ENCODE measurements around the gene DIAPH2. TPM values are rescaled to one million over a fixed set of nuclear protein-coding genes. Genes with fewer than 3 reads are reported as not detected.

DIAPH2 gene
- total RNA-seq, 4 donors from 2014 or later: 16.7 to 27.3 (median 20.3) TPM

GRCh38 chrX:97498093-97498492, 813.5 kb downstream of the DIAPH2 start:
- intact Hi-C loops (cut with DNase I; ENCODE audit: low total_unique reads): no loop called here
- WGBS, 2 donors: 74 to 80% methylated on average over 2 of the region's 2 CpGs
- DNase-seq (ENCODE audit: low spot score in 2 of 2): no peak
- TF ChIP-seq POLR2A (IDR thresholded peaks at IDR 0.05): no peak
- no peak overlapping the region for H3K4me3 ChIP-seq (ENCODE audit: low read depth, poor library complexity, severe bottlenecking)

GRCh38 chrX:97504431-97504830, 819.8 kb downstream of the DIAPH2 start:
- intact Hi-C loops (cut with DNase I; ENCODE audit: low total_unique reads): no loop called here
- TF ChIP-seq CTCF (IDR thresholded peaks at IDR 0.05) (no peak), POLR2A (IDR thresholded peaks at IDR 0.05) (no peak)
- H3K4me3 ChIP-seq (ENCODE audit: low read depth, poor library complexity, severe bottlenecking): no peak overlapping the region
- no peak for DNase-seq (ENCODE audit: low spot score in 2 of 2)

GRCh38 chrX:97517763-97518162, 833.1 kb downstream of the DIAPH2 start:
- intact Hi-C loops (cut with DNase I; ENCODE audit: low total_unique reads): no loop called here
- no peak overlapping the region for H3K4me3 ChIP-seq (ENCODE audit: low read depth, poor library complexity, severe bottlenecking)
- no peak for TF ChIP-seq CTCF (IDR thresholded peaks at IDR 0.05)
- TF ChIP-seq POLR2A (IDR thresholded peaks at IDR 0.05): no peak
- DNase-seq (ENCODE audit: low spot score in 2 of 2): no peak
- WGBS, 2 donors: 77 to 80% methylated on average over 2 of the region's 2 CpGs

- no peak overlapping the region for H3K4me3 ChIP-seq (ENCODE audit: low read depth, poor library complexity, severe bottlenecking)
- intact Hi-C loops (cut with DNase I; ENCODE audit: low total_unique reads): no loop called here
- TF ChIP-seq CTCF (IDR thresholded peaks at IDR 0.05): no peak
- no peak for TF ChIP-seq POLR2A (IDR thresholded peaks at IDR 0.05)
- 88 to 97% methylated on average over 2 of the region's 2 CpGs for WGBS, 2 donors
- DNase-seq (ENCODE audit: low spot score in 2 of 2): no peak
Observed at GRCh38 chrX:97522307-97522706, 837.7 kb downstream of the DIAPH2 start.

GRCh38 chrX:97524340-97524739, 839.7 kb downstream of the DIAPH2 start:
- no peak overlapping the region for H3K4me3 ChIP-seq (ENCODE audit: low read depth, poor library complexity, severe bottlenecking)
- TF ChIP-seq POLR2A (IDR thresholded peaks at IDR 0.05): no peak
- no peak for TF ChIP-seq CTCF (IDR thresholded peaks at IDR 0.05)
- intact Hi-C loops (cut with DNase I; ENCODE audit: low total_unique reads): no loop called here
- no peak for DNase-seq (ENCODE audit: low spot score in 2 of 2)
- WGBS, 2 donors: 84 to 100% methylated on average over 2 of the region's 2 CpGs

- intact Hi-C loops (cut with DNase I; ENCODE audit: low total_unique reads): no loop called here
- no peak for DNase-seq (ENCODE audit: low spot score in 2 of 2)
- TF ChIP-seq CTCF (IDR thresholded peaks at IDR 0.05): no peak
- no peak for TF ChIP-seq POLR2A (IDR thresholded peaks at IDR 0.05)
- WGBS, 2 donors: 71 to 81% methylated on average over 3 of the region's 3 CpGs
- H3K4me3 ChIP-seq (ENCODE audit: low read depth, poor library complexity, severe bottlenecking): no peak overlapping the region
Observed at GRCh38 chrX:97524997-97525396, 840.4 kb downstream of the DIAPH2 start.
